K562 (cell line): Measurements from ENCODE around the gene ZGLP1. TPM values are rescaled to one million over a fixed set of nuclear protein-coding genes. Genes with fewer than 3 reads are reported as not detected.

Experiments used
- HDGF ChIP-seq: fragments of 450-650 bp; IDR thresholded peaks from 2 replicates; pipeline ENCODE4 v1.6.1; 2016
- KLF16 ChIP-seq: IDR thresholded peaks from 2 replicates; pipeline ENCODE4 v1.6.1; 2016; ENCODE audit warnings: antibody characterized with exemption
- NCOA6 ChIP-seq: fragments of 450-650 bp; IDR thresholded peaks from 2 replicates; pipeline ENCODE4 v1.6.1; 2017; ENCODE audit warnings: mild to moderate bottlenecking
- NFRKB ChIP-seq: fragments of 450-650 bp; IDR thresholded peaks from 2 replicates; pipeline ENCODE4 v1.6.1; 2016; ENCODE audit warnings: low read depth
- PREB ChIP-seq: sonication (generic); formaldehyde crosslinking; IDR thresholded peaks from 2 replicates; pipeline ENCODE4 v1.8.1; 2023; ENCODE audit warnings: mild to moderate bottlenecking, missing genetic modification reagents
- RBFOX2 ChIP-seq: fragments of 200-400 bp; formaldehyde crosslinking; IDR thresholded peaks from 2 replicates; pipeline ENCODE4 v1.6.1; 2017; ENCODE audit warnings: low read depth, mild to moderate bottlenecking, low read length, moderate library complexity
- RERE ChIP-seq: sonication (generic); formaldehyde crosslinking; IDR thresholded peaks from 2 replicates; pipeline ENCODE4 v1.8.0; 2023; ENCODE audit warnings: missing genetic modification reagents, mild to moderate bottlenecking, borderline replicate concordance
- SIX5 ChIP-seq, 2 experiments: IDR thresholded peaks; 2 replicates each; pipeline ENCODE4 v1.6.1; 2011; ENCODE audit warnings: low read length in 2 of 2, borderline replicate concordance in 1 of 2, low read depth in 1 of 2, mild to moderate bottlenecking in 1 of 2, moderate library complexity in 1 of 2; ENCODE audit not compliant: insufficient read depth in 1 of 2
- SREBF2 ChIP-seq: sonication (generic); formaldehyde crosslinking; IDR thresholded peaks from 2 replicates; pipeline ENCODE4 v1.4.0; 2020; ENCODE audit warnings: mild to moderate bottlenecking, missing genetic modification reagents
- TOE1 ChIP-seq, 2 experiments: fragments of 450-650 bp in 1 of 2; sonication (generic) in 1 of 2; formaldehyde crosslinking in 1 of 2; IDR thresholded peaks; 2 replicates each; pipeline versions ENCODE4 v1.7.1 to v1.8.0; 2016 to 2022; ENCODE audit warnings: borderline replicate concordance in 2 of 2, mild to moderate bottlenecking in 2 of 2, antibody characterized with exemption in 1 of 2, inconsistent platforms in 1 of 2, low read depth in 1 of 2, missing genetic modification reagents in 1 of 2, moderate library complexity in 1 of 2
- ZNF175 ChIP-seq: fragments of 200-800 bp; sonication (Bioruptor generic); IDR thresholded peaks from 2 replicates; pipeline ENCODE4 v1.6.1; 2016; ENCODE audit warnings: low read depth, mild to moderate bottlenecking, missing genetic modification characterization, missing compliant biosample characterization
- ZNF316 ChIP-seq: fragments of 450-650 bp; IDR thresholded peaks from 2 replicates; pipeline ENCODE4 v1.6.1; 2016
- ZNF76 ChIP-seq: fragments of 250-450 bp; sonication (Bioruptor Pico); IDR thresholded peaks from 2 replicates; pipeline ENCODE4 v1.4.0; 2020; ENCODE audit warnings: mild to moderate bottlenecking, moderate library complexity, borderline replicate concordance
- ZNF764 ChIP-seq: fragments of 250-450 bp; sonication (Bioruptor Pico); IDR thresholded peaks from 2 replicates; pipeline ENCODE4 v1.4.0; 2020; ENCODE audit warnings: low read depth, mild to moderate bottlenecking, moderate library complexity
- polyA plus RNA-seq, 8 experiments: library from polyadenylated mRNA; depleted of rRNA in 4 of 8; stranded (reverse) in 5 of 8; unstranded in 3 of 8; fragments of >200 nt; fragmentation: Nextera tagmentation in 2 of 8; fragmentation: Illumina TruSeq in 1 of 8; extraction: Ambion mirVana in 2 of 8; extraction: Trizol in 1 of 8; gene quantifications; 2 replicates each; pipeline versions ENCODE4 v1.2.1 to v1.2.3, GENCODE V29; 2011 to 2014; ENCODE audit warnings: inconsistent platforms in 1 of 8, missing spikeins in 1 of 8
- total RNA-seq, 7 experiments: library from RNA; depleted of rRNA in 6 of 7; stranded (reverse); fragments of >200 nt in 6 of 7; fragmentation: Illumina TruSeq in 2 of 7; extraction: Trizol in 2 of 7; gene quantifications; 2 replicates each; pipeline versions ENCODE4 v1.2.1 to v1.2.3, GENCODE V29; 2011 to 2021; ENCODE audit warnings: low replicate concordance in 1 of 7
- TF ChIP-seq, protein P1 (sequence below): fragments of 250-450 bp; sonication (Bioruptor Pico); IDR thresholded peaks from 2 replicates; pipeline ENCODE4 v1.8.0; 2021; ENCODE audit warnings: borderline replicate concordance, mild to moderate bottlenecking, moderate library complexity; ENCODE audit not compliant: poor library complexity, severe bottlenecking
- TF ChIP-seq, protein P2 (sequence below), 2 experiments: fragments of 200-800 bp in 1 of 2; sonication (Bioruptor generic) in 1 of 2; sonication (generic) in 1 of 2; formaldehyde crosslinking in 1 of 2; IDR thresholded peaks in 1 of 2; conservative IDR thresholded peaks in 1 of 2; 2 replicates each; pipeline versions ENCODE4 v1.5.0 to v1.6.1; 2016 to 2020; ENCODE audit warnings: missing compliant biosample characterization in 1 of 2, missing genetic modification characterization in 1 of 2, missing genetic modification reagents in 1 of 2
- TF ChIP-seq, protein P3 (sequence below): IDR thresholded peaks from 2 replicates; pipeline ENCODE4 v1.6.1; 2011; ENCODE audit not compliant: insufficient read length; ENCODE audit errors: extremely low read depth

The ZGLP1 gene
- total and polyA plus RNA-seq, 9 of the 15 experiments (the other 6 are each of a cell fraction or from before 2014, with no cell fraction given) = 0.24 to 4.5 (median 2.2) TPM

- TF ChIP-seq SREBF2 = 0 out of 2 replicates have a peak, but pooled peaks have one; percentile 72
- TF ChIP-seq ZNF175 = no peak
- no peak for TF ChIP-seq ZNF76 (CRISPR knock-in tag)
- TF ChIP-seq, protein P1, sequence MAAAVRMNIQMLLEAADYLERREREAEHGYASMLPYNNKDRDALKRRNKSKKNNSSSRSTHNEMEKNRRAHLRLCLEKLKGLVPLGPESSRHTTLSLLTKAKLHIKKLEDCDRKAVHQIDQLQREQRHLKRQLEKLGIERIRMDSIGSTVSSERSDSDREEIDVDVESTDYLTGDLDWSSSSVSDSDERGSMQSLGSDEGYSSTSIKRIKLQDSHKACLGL (CRISPR knock-in tag) = no peak
- TF ChIP-seq SIX5 (IDR thresholded peaks at IDR 0.05; ENCODE audit: borderline replicate concordance in 1 of 2, insufficient read depth in 1 of 2, low read depth in 1 of 2, low read length in 2 of 2) = no peak
- TF ChIP-seq ZNF316 = no peak
- no peak for TF ChIP-seq ZNF764 (CRISPR knock-in tag)
- TF ChIP-seq RERE (CRISPR knock-in tag) = no peak
- no peak for TF ChIP-seq PREB (CRISPR knock-in tag)
- TF ChIP-seq HDGF = 0 out of 2 replicates have a peak, but pooled peaks have one; percentile 49
- TF ChIP-seq RBFOX2 = peak; percentile 90
- TF ChIP-seq, protein P2, sequence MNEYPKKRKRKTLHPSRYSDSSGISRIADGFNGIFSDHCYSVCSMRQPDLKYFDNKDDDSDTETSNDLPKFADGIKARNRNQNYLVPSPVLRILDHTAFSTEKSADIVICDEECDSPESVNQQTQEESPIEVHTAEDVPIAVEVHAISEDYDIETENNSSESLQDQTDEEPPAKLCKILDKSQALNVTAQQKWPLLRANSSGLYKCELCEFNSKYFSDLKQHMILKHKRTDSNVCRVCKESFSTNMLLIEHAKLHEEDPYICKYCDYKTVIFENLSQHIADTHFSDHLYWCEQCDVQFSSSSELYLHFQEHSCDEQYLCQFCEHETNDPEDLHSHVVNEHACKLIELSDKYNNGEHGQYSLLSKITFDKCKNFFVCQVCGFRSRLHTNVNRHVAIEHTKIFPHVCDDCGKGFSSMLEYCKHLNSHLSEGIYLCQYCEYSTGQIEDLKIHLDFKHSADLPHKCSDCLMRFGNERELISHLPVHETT (CRISPR knock-in tag; conservative IDR thresholded peaks at IDR 0.05 in 1 of 2, IDR thresholded peaks at IDR 0.05 in 1 of 2) = no peak
- peak; percentile 28; the same call in 1 of the 2 replicates for TF ChIP-seq NFRKB
- TF ChIP-seq, protein P3, sequence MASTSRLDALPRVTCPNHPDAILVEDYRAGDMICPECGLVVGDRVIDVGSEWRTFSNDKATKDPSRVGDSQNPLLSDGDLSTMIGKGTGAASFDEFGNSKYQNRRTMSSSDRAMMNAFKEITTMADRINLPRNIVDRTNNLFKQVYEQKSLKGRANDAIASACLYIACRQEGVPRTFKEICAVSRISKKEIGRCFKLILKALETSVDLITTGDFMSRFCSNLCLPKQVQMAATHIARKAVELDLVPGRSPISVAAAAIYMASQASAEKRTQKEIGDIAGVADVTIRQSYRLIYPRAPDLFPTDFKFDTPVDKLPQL = no peak
- no peak for TF ChIP-seq NCOA6
- no peak for TF ChIP-seq KLF16
- no peak for TF ChIP-seq TOE1 (IDR thresholded peaks at IDR 0.05; ENCODE audit: borderline replicate concordance)
- TF ChIP-seq TOE1 (CRISPR knock-in tag; IDR thresholded peaks at IDR 0.05; ENCODE audit: borderline replicate concordance, low read depth) = 0 out of 2 replicates have a peak, but pooled peaks have one; percentile 22
Measured at GRCh38 chr19:10290876-10291553, 18.6 kb downstream of the ZGLP1 start (continued).
